Measurements from ENCODE around the gene ANHX.

DNA sequence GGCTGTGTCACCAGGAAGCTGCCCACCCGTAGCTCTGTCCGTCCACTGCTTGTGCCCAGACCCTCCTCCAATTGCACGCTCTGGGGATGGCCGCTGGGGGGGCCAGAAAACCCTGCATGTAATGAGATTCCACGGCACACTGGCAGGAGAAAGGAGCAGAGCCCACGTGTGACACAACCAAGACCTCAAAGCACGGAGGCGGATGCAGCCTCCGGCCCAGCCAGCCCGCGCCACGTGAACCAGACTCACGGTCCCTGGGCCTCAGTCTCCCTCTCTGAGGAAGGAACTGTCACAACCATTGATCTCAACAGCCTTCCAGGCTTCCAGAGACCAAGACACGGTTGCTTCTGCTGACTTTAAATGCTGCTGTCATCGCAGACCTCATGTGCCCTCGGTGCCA is 14.4 kb downstream of the ANHX start:
- TF ChIP-seq CTCF (conservative IDR thresholded peaks at IDR 0.05; ENCODE audit: low read length): no peak
- no peak for TF ChIP-seq EZH2phosphoT487 (IDR thresholded peaks at IDR 0.05; ENCODE audit: borderline replicate concordance)

Data from Loucy (cell line).